Measurements from ENCODE around the gene EVI5L. TPM values are rescaled to one million over a fixed set of nuclear protein-coding genes. Genes with fewer than 3 reads are reported as not detected.
"Not testable (repeated sequence)": the region's sequence is repeated elsewhere in the genome, so short reads cannot be mapped to it uniquely, and the experiment has no call there.

Gene EVI5L
- total and polyA plus RNA-seq, 2 of the 13 experiments (the other 11 are each of a cell fraction or from before 2014, with no cell fraction given), result 1.7 to 2.4 TPM

DNA sequence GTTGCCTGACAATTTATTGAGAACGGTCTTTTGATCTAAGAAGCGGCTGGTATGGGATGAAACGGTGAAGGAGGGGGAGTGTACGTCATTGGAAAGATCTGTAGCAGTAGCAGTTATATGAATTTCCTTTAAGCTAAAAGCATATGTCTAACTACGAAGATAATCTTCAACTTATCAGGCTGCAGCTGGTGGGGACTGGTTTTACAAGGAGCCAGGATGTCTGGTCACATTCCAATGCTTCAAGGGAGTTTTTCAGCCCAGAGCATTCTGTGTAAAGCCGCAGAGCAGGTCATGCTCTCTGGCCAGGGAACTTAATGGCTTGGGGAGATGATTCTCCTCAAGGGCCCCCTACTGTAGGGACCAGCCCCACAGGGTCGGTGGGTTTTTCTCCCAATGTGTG is 37.7 kb upstream of the EVI5L start:
- H3K9ac ChIP-seq (ENCODE audit: insufficient read depth, low read depth, low read length), result no peak overlapping the region
- no peak overlapping the region for H3K4me3 ChIP-seq (replicated peaks in 1 of 3; ENCODE audit: insufficient read depth in 1 of 3, low read depth in 2 of 3, low read length in 3 of 3)
- no peak overlapping the region for H3K27ac ChIP-seq (ENCODE audit: extremely low read length, insufficient read depth, low read length)
- H3K36me3 ChIP-seq (replicated peaks in 1 of 2; ENCODE audit: control insufficient read depth in 1 of 2, insufficient read depth in 2 of 2, low read length in 2 of 2), result no peaks in the 10 kb centered on the region
- no peaks in the 10 kb centered on the region for H4K20me1 ChIP-seq (ENCODE audit: insufficient read depth, low read length)
- in situ Hi-C loops (cut with HindIII; ENCODE audit: extremely low pct_ligation_motif_present, low pct_unique_long_range_greater_than_20kb), result loop anchor here (10.0 kb wide), 2 partner anchors 107 to 227 kb away; partner anchors contain the start of gene TRAPPC5
- TF ChIP-seq, protein P1, sequence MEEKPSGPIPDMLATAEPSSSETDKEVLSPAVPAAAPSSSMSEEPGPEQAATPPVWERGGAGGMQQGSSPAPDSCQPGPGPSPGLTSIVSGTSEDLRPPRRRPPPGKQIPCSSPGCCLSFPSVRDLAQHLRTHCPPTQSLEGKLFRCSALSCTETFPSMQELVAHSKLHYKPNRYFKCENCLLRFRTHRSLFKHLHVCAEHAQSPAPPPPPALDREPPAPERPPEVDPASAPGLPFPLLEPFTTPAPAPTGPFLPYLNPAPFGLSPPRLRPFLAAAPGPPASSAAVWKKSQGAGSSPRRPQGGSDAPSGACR (CRISPR knock-in tag; IDR thresholded peaks at IDR 0.05), result no peak
- TF ChIP-seq ZNF44 (CRISPR knock-in tag; IDR thresholded peaks at IDR 0.05) (no peak), RAD51 (IDR thresholded peaks at IDR 0.05; ENCODE audit: borderline replicate concordance) (no peak), ISX (CRISPR knock-in tag; conservative IDR thresholded peaks at IDR 0.05) (no peak), ZNF263 (CRISPR knock-in tag; IDR thresholded peaks at IDR 0.05) (no peak), NFE2 (CRISPR knock-in tag; IDR thresholded peaks at IDR 0.05) (no peak), KDM6A (CRISPR knock-in tag; IDR thresholded peaks at IDR 0.05; ENCODE audit: low read depth) (no peak), DMAP1 (CRISPR knock-in tag; IDR thresholded peaks at IDR 0.05) (no peak)
- TF ChIP-seq, protein P2, sequence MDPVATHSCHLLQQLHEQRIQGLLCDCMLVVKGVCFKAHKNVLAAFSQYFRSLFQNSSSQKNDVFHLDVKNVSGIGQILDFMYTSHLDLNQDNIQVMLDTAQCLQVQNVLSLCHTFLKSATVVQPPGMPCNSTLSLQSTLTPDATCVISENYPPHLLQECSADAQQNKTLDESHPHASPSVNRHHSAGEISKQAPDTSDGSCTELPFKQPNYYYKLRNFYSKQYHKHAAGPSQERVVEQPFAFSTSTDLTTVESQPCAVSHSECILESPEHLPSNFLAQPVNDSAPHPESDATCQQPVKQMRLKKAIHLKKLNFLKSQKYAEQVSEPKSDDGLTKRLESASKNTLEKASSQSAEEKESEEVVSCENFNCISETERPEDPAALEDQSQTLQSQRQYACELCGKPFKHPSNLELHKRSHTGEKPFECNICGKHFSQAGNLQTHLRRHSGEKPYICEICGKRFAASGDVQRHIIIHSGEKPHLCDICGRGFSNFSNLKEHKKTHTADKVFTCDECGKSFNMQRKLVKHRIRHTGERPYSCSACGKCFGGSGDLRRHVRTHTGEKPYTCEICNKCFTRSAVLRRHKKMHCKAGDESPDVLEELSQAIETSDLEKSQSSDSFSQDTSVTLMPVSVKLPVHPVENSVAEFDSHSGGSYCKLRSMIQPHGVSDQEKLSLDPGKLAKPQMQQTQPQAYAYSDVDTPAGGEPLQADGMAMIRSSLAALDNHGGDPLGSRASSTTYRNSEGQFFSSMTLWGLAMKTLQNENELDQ (CRISPR knock-in tag; IDR thresholded peaks at IDR 0.05; ENCODE audit: borderline replicate concordance), result no peak
- H3K4me1 ChIP-seq (ENCODE audit: insufficient read depth, low read length), result no peaks in the 10 kb centered on the region
- no peak for FAIRE-seq
- no peak overlapping the region for H2AFZ ChIP-seq (ENCODE audit: low read length)
- intact Hi-C loops (cut with micrococcal nuclease; ENCODE audit: unreplicated experiment), result no loop called here
- no peak overlapping the region for H3K4me2 ChIP-seq (ENCODE audit: low read depth, low read length)
- peaks cover 2 to 39% of the 10 kb centered on the region in 2 experiments for H3K27me3 ChIP-seq (ENCODE audit: control insufficient read depth in 1 of 2, insufficient read depth in 2 of 2, low read length in 2 of 2)
- no peaks in the 10 kb centered on the region for H3K79me2 ChIP-seq (ENCODE audit: insufficient read depth, low read length)
- 29% methylated on average over 7 of the region's 7 CpGs for WGBS (ENCODE audit: low lambda C conversion rate)
- BruUV-seq (replicated peaks), result no TSS peak
- DNase-seq (ENCODE audit: low spot score), result no peak
- CTCF ChIA-PET (ENCODE audit: low intra/inter-chr PET ratio, low total read pairs), result no interaction called here
- ATAC-seq, result no peak
- H3K9me3 ChIP-seq (ENCODE audit: low read length), result no peaks in the 10 kb centered on the region
- POLR2A ChIA-PET, result no interaction called here

DNA sequence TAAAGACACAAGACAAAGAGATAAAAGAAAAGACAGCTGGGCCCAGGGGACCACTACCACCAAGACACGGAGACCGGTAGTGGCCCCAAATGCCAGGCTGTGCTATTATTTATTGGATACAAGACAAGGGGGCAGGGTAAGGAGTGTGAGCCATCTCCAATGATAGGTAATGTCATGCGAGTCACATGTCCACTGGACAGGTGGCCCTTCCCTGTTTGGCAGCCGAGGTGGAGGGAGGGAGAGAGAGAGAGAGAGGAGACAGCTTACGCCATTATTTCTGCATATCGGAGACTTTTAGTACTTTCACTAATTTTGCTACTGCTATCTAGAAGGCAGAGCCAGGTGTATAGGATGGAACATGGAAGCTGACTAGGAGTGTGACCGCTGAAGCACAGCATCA is 37.3 kb upstream of the EVI5L start:
- H3K4me3 ChIP-seq (replicated peaks in 1 of 3; ENCODE audit: insufficient read depth in 1 of 3, low read depth in 2 of 3, low read length in 3 of 3); CTCF ChIA-PET (ENCODE audit: low intra/inter-chr PET ratio, low total read pairs); H3K36me3 ChIP-seq (replicated peaks in 1 of 2; ENCODE audit: control insufficient read depth in 1 of 2, insufficient read depth in 2 of 2, low read length in 2 of 2); POLR2A ChIA-PET; FAIRE-seq; intact Hi-C loops (cut with micrococcal nuclease; ENCODE audit: unreplicated experiment); H3K4me2 ChIP-seq (ENCODE audit: low read depth, low read length); H3K9me3 ChIP-seq (ENCODE audit: low read length); H3K27ac ChIP-seq (ENCODE audit: extremely low read length, insufficient read depth, low read length); H2AFZ ChIP-seq (ENCODE audit: low read length); H4K20me1 ChIP-seq (ENCODE audit: insufficient read depth, low read length); DNase-seq (ENCODE audit: low spot score); H3K9ac ChIP-seq (ENCODE audit: insufficient read depth, low read depth, low read length); H3K79me2 ChIP-seq (ENCODE audit: insufficient read depth, low read length); BruUV-seq (replicated peaks); H3K4me1 ChIP-seq (ENCODE audit: insufficient read depth, low read length); ATAC-seq: not testable (repeated sequence)
- 44% methylated on average over 7 of the region's 7 CpGs for WGBS (ENCODE audit: low lambda C conversion rate)
- peaks cover 2 to 39% of the 10 kb centered on the region in 2 experiments for H3K27me3 ChIP-seq (ENCODE audit: control insufficient read depth in 1 of 2, insufficient read depth in 2 of 2, low read length in 2 of 2)
- in situ Hi-C loops (cut with HindIII; ENCODE audit: extremely low pct_ligation_motif_present, low pct_unique_long_range_greater_than_20kb), result loop anchor here (10.0 kb wide), 2 partner anchors 108 to 228 kb away; partner anchors contain the start of gene TRAPPC5
